GM19468 (cell line): ENCODE measurements around the gene MBD5.
A peak's percentile ranks its signal among the peaks of the same experiment; 100 is the strongest.

ENCODE experiments used
- ATAC-seq: cut with Tn5 transposase; IDR thresholded peaks from one replicate; pipeline ENCODE4 v1.9.1; 2021; ENCODE audit warnings: mild to moderate bottlenecking, moderate library complexity, moderate number of reproducible peaks; ENCODE audit not compliant: unreplicated experiment; ENCODE audit errors: extremely low read depth

MBD5 gene

GRCh38 chr2:148416248-148416647, 395.4 kb downstream of the MBD5 start:
- ATAC-seq, result no peak

- no peak for ATAC-seq
These were observed 409.2 kb downstream of the MBD5 start for GRCh38 chr2:148430101-148430500.

GRCh38 chr2:148447877-148448276, 427.0 kb downstream of the MBD5 start:
- no peak for ATAC-seq

- ATAC-seq, result no peak
These were observed 429.6 kb downstream of the MBD5 start for GRCh38 chr2:148450531-148450930.

GRCh38 chr2:148451046-148451445, 430.2 kb downstream of the MBD5 start:
- ATAC-seq, result no peak

GRCh38 chr2:148455791-148456190, 434.9 kb downstream of the MBD5 start:
- no peak for ATAC-seq

- ATAC-seq, result no peak
These were observed 437.3 kb downstream of the MBD5 start for GRCh38 chr2:148458171-148458570.

- ATAC-seq, result no peak
These were observed 438.5 kb downstream of the MBD5 start for GRCh38 chr2:148459377-148459778.

GRCh38 chr2:148461876-148462275, 441.0 kb downstream of the MBD5 start:
- no peak for ATAC-seq

- no peak for ATAC-seq
These were observed 454.7 kb downstream of the MBD5 start for GRCh38 chr2:148475626-148476025.

- ATAC-seq, result no peak
These were observed 458.5 kb downstream of the MBD5 start for GRCh38 chr2:148479398-148479797.

GRCh38 chr2:148483665-148484064, 462.8 kb downstream of the MBD5 start:
- no peak for ATAC-seq

- ATAC-seq, result no peak
These were observed 463.2 kb downstream of the MBD5 start for GRCh38 chr2:148484066-148484465.

GRCh38 chr2:148486655-148487054, 465.8 kb downstream of the MBD5 start:
- no peak for ATAC-seq

GRCh38 chr2:148487439-148487838, 466.5 kb downstream of the MBD5 start:
- no peak for ATAC-seq

- ATAC-seq, result no peak
These were observed 470.0 kb downstream of the MBD5 start for GRCh38 chr2:148490840-148491439.

GRCh38 chr2:148493822-148494563, 473.1 kb downstream of the MBD5 start:
- peak; percentile 22 for ATAC-seq

- ATAC-seq, result no peak
These were observed 474.7 kb downstream of the MBD5 start for GRCh38 chr2:148495586-148495985.

GRCh38 chr2:148501545-148501944, 480.7 kb downstream of the MBD5 start:
- no peak for ATAC-seq

GRCh38 chr2:148503516-148503915, 482.6 kb downstream of the MBD5 start:
- no peak for ATAC-seq

GRCh38 chr2:148507970-148508369, 487.1 kb downstream of the MBD5 start:
- no peak for ATAC-seq

- ATAC-seq, result no peak
These were observed 488.0 kb downstream of the MBD5 start for GRCh38 chr2:148508878-148509287.
